ENCODE measurements around the gene TFF2.

- TF ChIP-seq EZH2 (IDR thresholded peaks at IDR 0.05; ENCODE audit: insufficient read depth, poor library complexity, severe bottlenecking) (no peak), EZH2phosphoT487 (IDR thresholded peaks at IDR 0.05; ENCODE audit: insufficient read depth, low read depth) (no peak)
Measured at GRCh38 chr21:42396799-42397745, 46.3 kb upstream of the TFF2 start.

All from GM23248 (cell line).